HG03432 (cell line): ENCODE measurements around the gene SRSF10.

Experiments used
- ATAC-seq: cut with Tn5 transposase; IDR thresholded peaks from one replicate; pipeline ENCODE4 v1.9.1; 2021; ENCODE audit warnings: mild to moderate bottlenecking, moderate library complexity; ENCODE audit not compliant: unreplicated experiment

Gene SRSF10

DNA sequence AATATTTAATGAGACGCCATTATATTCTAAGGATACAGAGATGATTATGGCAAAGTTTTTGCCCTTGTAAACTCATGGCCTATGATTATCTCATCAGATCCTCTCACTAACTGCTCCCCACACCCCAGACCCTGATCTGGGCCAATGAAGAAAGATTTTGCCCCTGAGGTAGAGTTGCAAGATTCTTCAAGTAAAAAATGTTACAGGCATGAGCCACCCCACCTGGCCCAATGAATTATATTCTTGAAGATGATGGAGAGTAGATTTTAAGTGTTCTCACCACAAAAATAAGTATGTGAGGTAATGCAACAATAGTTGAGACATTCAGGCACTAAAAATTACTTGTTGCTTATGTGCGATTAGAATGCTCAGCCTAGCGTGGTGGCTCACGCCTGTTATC lies 65.2 kb downstream of the SRSF10 start:
- no peak for ATAC-seq
